ENCODE data around the gene LXN. TPM values are rescaled to one million over a fixed set of nuclear protein-coding genes. Genes with fewer than 3 reads are reported as not detected.

Gene LXN, protein sequence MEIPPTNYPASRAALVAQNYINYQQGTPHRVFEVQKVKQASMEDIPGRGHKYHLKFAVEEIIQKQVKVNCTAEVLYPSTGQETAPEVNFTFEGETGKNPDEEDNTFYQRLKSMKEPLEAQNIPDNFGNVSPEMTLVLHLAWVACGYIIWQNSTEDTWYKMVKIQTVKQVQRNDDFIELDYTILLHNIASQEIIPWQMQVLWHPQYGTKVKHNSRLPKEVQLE
- 25.8 and 27.2 TPM in 2 replicates for total RNA-seq

DNA sequence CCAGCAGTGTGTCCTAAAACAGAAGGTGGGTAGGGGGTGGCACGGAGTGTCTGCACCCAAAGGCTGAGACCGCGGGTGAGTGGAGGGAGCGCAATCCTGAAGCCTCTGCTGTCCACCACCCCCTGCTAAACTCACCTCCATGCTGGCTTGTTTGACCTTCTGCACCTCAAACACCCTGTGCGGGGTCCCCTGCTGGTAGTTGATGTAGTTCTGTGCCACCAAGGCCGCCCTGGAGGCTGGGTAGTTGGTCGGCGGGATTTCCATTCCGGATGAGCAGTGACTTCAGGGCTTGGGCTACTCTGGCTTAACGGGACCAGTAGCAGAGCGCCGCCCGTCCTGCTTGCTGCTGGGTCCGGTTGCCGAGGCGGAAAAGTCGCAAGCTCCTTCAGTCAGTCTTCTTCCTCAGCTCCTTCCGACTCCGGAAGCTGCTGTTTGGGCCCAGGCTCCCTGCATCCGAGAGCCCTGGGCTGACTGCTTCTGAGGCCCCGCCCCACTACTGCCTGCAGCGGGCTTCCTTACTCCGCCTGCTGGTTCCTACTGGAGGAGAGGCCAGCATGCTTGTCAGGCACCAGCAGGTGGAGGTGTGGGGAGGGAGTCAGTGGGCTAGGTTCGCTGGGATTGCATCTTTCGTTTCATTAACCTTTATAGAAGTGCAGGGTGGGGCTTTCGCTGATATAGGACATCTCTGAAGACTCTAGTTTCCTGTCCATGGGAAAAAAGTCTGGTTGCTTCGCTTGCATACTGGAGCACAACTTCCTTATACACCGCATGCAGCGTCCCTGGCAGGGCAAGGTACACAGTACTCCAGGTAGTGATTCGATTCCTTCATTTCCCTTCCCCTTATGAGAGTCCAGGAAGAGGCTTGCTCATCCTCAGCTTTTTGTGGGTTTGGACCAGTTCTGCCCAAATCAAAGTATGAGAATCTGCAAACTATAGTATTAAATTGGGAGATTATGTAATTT lies at the start of gene LXN:
TSS of gene LXN (minus strand) at position 434 of the 962 bp plus-strand sequence. CDS start at position 264, 170 bp downstream.
- H3K27me3 Mint-ChIP-seq (ENCODE audit: low read depth), result no peaks in the 10 kb centered on the region
- no peaks in the 10 kb centered on the region for H3K9me3 Mint-ChIP-seq
- intact Hi-C loops (cut with micrococcal nuclease), result loop anchor here (1.0 to 2.0 kb wide), 3 partner anchors 14 to 118 kb away; no protein-coding TSS in a partner anchor
- H3K36me3 Mint-ChIP-seq (ENCODE audit: low read depth), result peaks cover 30% of the 10 kb centered on the region
- peaks cover 19% of the 10 kb centered on the region for H3K4me1 Mint-ChIP-seq (ENCODE audit: low read depth)
- peak within 1 kb of the TSS; percentile 92 for H3K27ac Mint-ChIP-seq
- peak within 1 kb of the TSS; percentile 88 for H3K4me3 Mint-ChIP-seq (ENCODE audit: low read depth)
- DNase-seq (ENCODE audit: low spot score), result peak; percentile 74

DNA sequence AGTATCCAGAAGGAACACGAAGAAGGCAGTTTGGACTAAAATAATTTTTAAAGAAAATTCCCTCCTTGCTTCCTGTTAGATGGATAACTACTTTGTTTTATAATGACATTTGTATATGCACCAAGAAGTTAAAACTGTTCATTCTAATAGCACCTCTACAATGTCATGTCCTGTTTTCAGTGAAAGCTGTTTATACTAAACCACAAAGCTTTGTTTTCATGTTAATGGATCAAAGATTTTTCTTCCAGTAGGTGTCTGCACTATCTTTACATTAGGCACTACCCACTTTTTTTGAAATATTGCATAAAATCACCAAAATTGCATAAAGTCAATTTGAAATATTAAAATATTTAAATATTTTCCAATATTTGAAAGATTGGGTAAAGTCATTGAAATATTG lies 49.7 kb upstream of the LXN start:
- DNase-seq (ENCODE audit: low spot score), result no peak
- intact Hi-C loops (cut with micrococcal nuclease), result no loop called here
- peaks cover 29% of the 10 kb centered on the region for H3K36me3 Mint-ChIP-seq (ENCODE audit: low read depth)
- peaks cover 49% of the 10 kb centered on the region for H3K4me1 Mint-ChIP-seq (ENCODE audit: low read depth)
- no peak overlapping the region for H3K27ac Mint-ChIP-seq
- H3K9me3 Mint-ChIP-seq, result no peaks in the 10 kb centered on the region
- no peaks in the 10 kb centered on the region for H3K27me3 Mint-ChIP-seq (ENCODE audit: low read depth)
- H3K4me3 Mint-ChIP-seq (ENCODE audit: low read depth), result no peak overlapping the region

DNA sequence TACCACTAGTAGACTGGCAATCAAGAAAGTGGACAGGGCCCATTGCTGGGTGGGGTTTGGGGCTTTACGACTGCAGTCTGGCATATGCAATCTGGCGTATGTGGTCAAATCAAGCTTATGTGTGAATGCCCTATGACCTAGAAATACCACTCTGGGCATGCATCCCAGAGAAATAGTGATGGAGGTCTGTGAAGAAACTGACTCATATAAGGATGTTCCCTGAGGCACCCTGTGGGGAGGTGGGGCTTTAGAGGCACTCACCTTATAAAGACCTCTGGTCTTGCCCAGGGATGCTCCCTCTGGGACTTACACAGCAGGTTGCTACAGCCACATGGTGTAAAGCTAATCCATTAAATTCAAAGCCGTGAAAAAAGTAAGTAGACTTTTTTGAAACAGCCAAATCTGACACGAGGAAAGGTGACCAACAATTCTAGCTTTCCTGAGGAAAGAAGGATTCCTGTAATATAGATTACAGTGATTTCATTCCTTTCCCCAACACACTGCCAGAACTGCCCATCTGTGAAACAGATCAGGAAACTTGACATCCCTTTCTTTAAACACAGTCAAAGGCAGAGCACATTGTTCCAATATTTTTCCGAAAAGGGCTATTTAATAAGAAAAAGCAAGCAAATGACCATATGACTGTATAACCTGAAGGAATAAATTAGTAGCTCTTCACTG lies 46.2 kb upstream of the LXN start:
- Mint-ChIP-seq H3K4me3 (ENCODE audit: low read depth) (no peak overlapping the region), H3K36me3 (ENCODE audit: low read depth) (peaks cover 31% of the 10 kb centered on the region), H3K27me3 (ENCODE audit: low read depth) (no peaks in the 10 kb centered on the region), H3K4me1 (ENCODE audit: low read depth) (peaks cover 41% of the 10 kb centered on the region), H3K27ac (no peak overlapping the region), H3K9me3 (no peaks in the 10 kb centered on the region)
- DNase-seq (ENCODE audit: low spot score), result no peak
- intact Hi-C loops (cut with micrococcal nuclease), result no loop called here

DNA sequence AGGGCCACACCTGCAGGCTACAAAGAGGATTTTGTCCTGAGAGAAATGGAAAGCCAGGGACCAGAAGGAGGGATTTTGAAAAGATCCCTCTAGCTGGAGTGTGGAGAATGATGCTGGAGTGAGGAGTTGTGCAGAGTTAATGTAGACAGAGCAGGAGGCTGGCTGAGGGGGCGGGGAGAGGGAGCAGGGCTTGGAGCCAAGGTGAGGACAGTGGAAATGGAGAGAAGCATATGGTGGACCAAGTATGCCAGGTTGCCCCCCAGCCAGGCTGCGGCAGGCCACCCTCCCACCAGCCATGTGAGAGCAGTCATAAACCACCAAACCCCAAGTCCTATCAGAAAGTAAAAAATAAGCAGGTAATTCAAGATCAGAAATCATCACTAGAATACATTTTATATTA lies 45.1 kb upstream of the LXN start:
- Mint-ChIP-seq H3K9me3 (no peaks in the 10 kb centered on the region), H3K4me3 (ENCODE audit: low read depth) (no peak overlapping the region), H3K36me3 (ENCODE audit: low read depth) (peaks cover 35% of the 10 kb centered on the region), H3K27me3 (ENCODE audit: low read depth) (no peaks in the 10 kb centered on the region), H3K27ac (peak overlapping the region; percentile 24), H3K4me1 (ENCODE audit: low read depth) (peaks cover 42% of the 10 kb centered on the region)
- no peak for DNase-seq (ENCODE audit: low spot score)
- intact Hi-C loops (cut with micrococcal nuclease), result no loop called here

DNA sequence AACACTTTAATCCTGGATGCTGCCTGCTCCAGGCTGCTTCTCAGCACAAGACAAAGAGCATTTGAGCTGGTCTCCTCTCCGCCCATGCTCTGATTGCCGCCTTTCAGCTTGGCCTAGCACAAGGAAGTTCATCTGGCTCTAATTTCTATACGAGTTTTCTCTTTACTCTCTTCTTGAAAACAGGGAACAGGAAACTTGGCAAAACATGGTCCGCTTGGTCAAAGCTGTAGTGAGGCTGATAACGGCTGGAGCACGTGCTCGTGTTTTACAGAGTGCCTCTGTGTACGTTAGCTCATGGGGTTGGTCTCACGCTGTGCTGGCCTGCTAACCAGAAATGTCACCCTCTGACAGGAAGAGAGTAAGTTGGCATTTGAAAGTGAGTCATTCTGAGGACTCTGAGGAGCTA lies 40.6 kb upstream of the LXN start:
- no peak overlapping the region for H3K4me3 Mint-ChIP-seq (ENCODE audit: low read depth)
- peaks cover 35% of the 10 kb centered on the region for H3K4me1 Mint-ChIP-seq (ENCODE audit: low read depth)
- H3K27me3 Mint-ChIP-seq (ENCODE audit: low read depth), result no peaks in the 10 kb centered on the region
- H3K9me3 Mint-ChIP-seq, result no peaks in the 10 kb centered on the region
- intact Hi-C loops (cut with micrococcal nuclease), result loop anchor here (1.0 kb wide), 1 partner anchor 10 kb away; no protein-coding TSS in a partner anchor
- peaks cover 49% of the 10 kb centered on the region for H3K36me3 Mint-ChIP-seq (ENCODE audit: low read depth)
- no peak for DNase-seq (ENCODE audit: low spot score)
- H3K27ac Mint-ChIP-seq, result peak overlapping the region; percentile 77

DNA sequence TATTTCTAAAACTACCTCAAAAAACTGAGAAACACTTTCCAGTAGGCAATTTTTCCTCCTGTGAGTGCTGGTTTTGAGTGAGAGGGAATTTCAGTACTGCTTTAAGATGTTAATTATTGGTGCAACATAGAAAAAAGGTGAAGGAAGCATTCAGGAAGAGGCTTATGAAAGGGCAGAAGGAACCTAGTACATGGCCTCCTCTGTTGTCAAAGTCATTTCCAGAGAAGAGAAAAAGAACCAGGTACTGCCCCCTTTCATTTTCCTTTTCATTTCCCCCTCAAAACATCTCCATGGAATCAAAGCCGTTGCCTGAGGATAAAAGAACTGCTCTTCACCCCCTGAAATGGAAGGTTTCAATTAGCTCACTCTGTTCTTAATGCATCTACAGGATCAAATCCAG lies 40.0 kb upstream of the LXN start:
- Mint-ChIP-seq H3K36me3 (ENCODE audit: low read depth) (peaks cover 48% of the 10 kb centered on the region), H3K4me3 (ENCODE audit: low read depth) (no peak overlapping the region), H3K9me3 (no peaks in the 10 kb centered on the region), H3K4me1 (ENCODE audit: low read depth) (peaks cover 35% of the 10 kb centered on the region), H3K27me3 (ENCODE audit: low read depth) (no peaks in the 10 kb centered on the region), H3K27ac (peak overlapping the region; percentile 77)
- intact Hi-C loops (cut with micrococcal nuclease), result no loop called here
- DNase-seq (ENCODE audit: low spot score), result no peak

DNA sequence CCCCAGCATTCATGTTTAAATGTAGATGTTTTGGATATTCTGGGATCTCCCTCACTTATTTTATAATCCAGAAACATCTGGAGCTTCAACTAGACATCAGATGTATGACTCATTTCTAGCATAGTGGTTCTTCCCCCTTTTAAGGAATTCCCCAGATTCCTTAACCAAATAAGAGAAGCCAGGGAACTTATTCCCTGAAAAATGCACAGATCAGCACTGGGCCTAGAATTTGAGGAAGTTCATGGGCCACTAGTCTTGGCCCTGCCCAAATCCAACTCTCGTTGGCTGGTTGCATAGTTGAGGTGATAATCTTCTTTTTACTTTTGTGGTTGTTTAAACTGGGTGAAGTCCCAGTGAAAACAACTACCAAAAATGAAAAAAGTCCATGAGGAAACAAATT lies 39.4 kb upstream of the LXN start:
- intact Hi-C loops (cut with micrococcal nuclease), result no loop called here
- H3K36me3 Mint-ChIP-seq (ENCODE audit: low read depth), result peaks cover 48% of the 10 kb centered on the region
- no peak for DNase-seq (ENCODE audit: low spot score)
- H3K27ac Mint-ChIP-seq, result peak overlapping the region; percentile 21
- H3K9me3 Mint-ChIP-seq, result no peaks in the 10 kb centered on the region
- H3K4me1 Mint-ChIP-seq (ENCODE audit: low read depth), result peaks cover 31% of the 10 kb centered on the region
- H3K27me3 Mint-ChIP-seq (ENCODE audit: low read depth), result no peaks in the 10 kb centered on the region
- H3K4me3 Mint-ChIP-seq (ENCODE audit: low read depth), result no peak overlapping the region

DNA sequence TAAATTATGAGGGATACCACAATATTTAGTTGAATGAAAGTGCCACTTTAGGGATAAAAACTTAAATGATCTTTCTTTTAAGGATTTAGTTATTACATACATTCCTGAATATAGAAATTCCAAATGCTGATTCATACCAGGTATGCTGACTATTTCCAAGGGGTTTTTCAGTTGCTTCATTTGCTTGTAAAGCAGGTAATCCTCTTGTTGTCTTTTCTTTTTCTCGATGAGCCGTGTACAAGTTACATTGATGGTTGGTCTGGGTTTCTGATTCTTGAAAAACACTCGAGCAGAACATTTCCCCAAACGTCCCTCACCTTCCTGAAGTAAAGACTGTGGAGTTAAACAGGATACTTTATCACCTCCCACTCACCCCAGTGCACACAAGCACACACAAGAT lies 38.2 kb upstream of the LXN start:
- Mint-ChIP-seq H3K27me3 (ENCODE audit: low read depth) (no peaks in the 10 kb centered on the region), H3K27ac (no peak overlapping the region), H3K36me3 (ENCODE audit: low read depth) (peaks cover 48% of the 10 kb centered on the region), H3K4me1 (ENCODE audit: low read depth) (peaks cover 25% of the 10 kb centered on the region), H3K9me3 (no peaks in the 10 kb centered on the region), H3K4me3 (ENCODE audit: low read depth) (no peak overlapping the region)
- DNase-seq (ENCODE audit: low spot score), result no peak
- intact Hi-C loops (cut with micrococcal nuclease), result no loop called here

DNA sequence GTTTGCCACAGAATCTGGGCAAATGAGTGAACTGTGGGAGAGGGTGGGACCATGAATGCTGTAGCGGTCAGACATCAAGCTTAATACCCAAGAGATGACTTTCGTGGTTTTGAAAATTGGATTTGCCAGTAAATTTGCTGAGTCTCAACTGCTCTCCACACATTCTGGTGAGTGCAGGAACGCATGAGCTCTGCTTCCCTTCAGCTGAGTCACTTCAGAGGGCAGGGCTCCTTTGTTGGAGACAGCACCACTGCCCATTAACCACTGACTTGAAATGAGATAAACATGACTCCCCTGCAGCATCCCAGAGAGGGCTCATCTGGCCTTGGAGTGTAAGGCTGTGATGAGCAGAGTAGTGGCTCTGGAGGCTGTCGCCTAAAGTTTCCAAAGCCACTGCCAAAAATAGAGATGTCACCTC lies 37.2 kb upstream of the LXN start:
- Mint-ChIP-seq H3K27ac (no peak overlapping the region), H3K27me3 (ENCODE audit: low read depth) (no peaks in the 10 kb centered on the region), H3K4me1 (ENCODE audit: low read depth) (peaks cover 25% of the 10 kb centered on the region), H3K36me3 (ENCODE audit: low read depth) (peaks cover 48% of the 10 kb centered on the region), H3K4me3 (ENCODE audit: low read depth) (no peak overlapping the region), H3K9me3 (no peaks in the 10 kb centered on the region)
- intact Hi-C loops (cut with micrococcal nuclease), result no loop called here
- DNase-seq (ENCODE audit: low spot score), result no peak

DNA sequence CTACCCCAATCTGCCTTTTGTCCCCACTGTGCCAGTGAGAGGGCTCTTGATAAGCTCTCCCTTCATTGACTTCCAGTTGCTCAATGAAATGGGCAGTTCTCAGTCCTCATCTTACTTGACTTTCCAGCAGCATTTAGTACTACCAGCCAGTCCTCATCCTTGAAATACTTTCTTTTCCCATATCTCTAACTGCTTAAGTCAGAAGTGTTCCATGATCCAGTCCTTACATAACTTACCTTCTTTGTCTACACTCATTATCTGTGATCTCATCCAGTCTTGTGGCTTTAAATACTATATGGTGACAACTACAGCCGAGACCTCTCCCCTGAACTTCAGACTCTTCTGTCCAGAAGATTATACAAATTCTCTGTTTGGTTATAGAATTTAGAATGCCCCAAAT lies 31.1 kb upstream of the LXN start:
- Mint-ChIP-seq H3K27ac (no peak overlapping the region), H3K27me3 (ENCODE audit: low read depth) (no peaks in the 10 kb centered on the region), H3K4me3 (ENCODE audit: low read depth) (no peak overlapping the region), H3K4me1 (ENCODE audit: low read depth) (peaks cover 11% of the 10 kb centered on the region), H3K9me3 (no peaks in the 10 kb centered on the region), H3K36me3 (ENCODE audit: low read depth) (peaks cover 21% of the 10 kb centered on the region)
- intact Hi-C loops (cut with micrococcal nuclease), result no loop called here
- no peak for DNase-seq (ENCODE audit: low spot score)

DNA sequence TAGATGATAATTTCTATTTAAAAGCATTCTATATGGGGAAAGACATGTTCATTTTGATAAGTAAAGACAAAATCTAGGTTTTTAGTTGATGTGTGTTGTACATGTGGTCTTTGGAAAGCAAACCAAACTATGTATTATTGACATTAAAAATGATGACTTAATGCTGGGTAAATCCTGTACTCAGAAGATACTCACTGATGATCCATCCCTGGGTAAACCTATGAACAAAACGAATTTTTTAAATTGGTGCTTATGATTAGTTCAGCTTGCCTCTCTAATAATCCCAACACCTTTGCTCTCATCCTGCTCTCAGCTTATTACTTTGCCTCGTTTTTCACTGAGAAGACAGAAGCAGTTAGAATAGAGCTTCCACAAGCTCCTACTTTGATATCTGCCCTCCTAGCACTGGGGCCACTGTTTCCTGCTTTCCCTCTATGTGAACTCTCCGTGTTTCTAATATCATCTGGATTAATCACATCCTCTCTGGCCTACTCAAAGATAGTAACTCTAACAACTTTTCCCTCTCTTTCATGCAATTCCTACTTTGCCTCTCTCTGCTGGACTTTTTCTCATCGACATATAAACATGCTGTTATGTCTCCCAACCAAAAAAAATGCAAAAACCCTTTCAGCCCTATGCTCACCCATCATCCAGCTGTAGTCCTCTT lies 30.5 kb upstream of the LXN start:
- Mint-ChIP-seq H3K27ac (no peak overlapping the region), H3K36me3 (ENCODE audit: low read depth) (peaks cover 16% of the 10 kb centered on the region), H3K27me3 (ENCODE audit: low read depth) (no peaks in the 10 kb centered on the region), H3K4me1 (ENCODE audit: low read depth) (peaks cover 11% of the 10 kb centered on the region), H3K4me3 (ENCODE audit: low read depth) (no peak overlapping the region), H3K9me3 (no peaks in the 10 kb centered on the region)
- no peak for DNase-seq (ENCODE audit: low spot score)
- intact Hi-C loops (cut with micrococcal nuclease), result no loop called here

DNA sequence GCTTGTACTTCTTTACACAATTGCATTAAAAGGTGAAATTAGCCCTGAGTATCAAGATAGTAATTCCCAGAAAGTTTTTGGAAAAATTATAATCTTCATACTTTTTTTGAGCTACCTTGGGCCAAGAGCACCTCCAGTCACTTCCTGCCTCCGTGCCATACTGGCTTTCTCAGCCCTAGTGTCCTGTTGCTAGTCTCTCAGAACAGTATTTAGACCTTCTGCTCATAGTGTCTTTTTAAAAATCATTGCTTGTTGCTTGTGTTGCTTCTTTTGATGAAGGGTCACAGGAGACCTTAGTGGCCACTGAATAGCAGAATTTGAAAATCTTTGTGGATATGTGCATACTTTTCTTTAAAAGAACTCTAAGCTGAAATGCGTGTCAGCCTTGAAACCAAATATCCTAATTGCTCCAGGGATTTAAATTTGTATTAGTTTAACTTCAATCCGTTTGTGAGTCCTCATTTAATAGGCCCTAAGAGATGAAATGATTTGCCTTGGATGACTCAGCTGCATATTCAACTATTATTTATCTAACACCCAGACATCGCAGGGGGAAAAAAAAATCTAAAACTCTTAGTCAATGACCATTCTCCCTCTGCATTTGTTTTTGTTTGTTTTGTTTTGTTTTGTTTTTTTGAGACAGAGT lies 29.1 kb upstream of the LXN start:
- H3K4me3 Mint-ChIP-seq (ENCODE audit: low read depth), result no peak overlapping the region
- DNase-seq (ENCODE audit: low spot score), result no peak
- peaks cover 10% of the 10 kb centered on the region for H3K36me3 Mint-ChIP-seq (ENCODE audit: low read depth)
- no peaks in the 10 kb centered on the region for H3K9me3 Mint-ChIP-seq
- no peaks in the 10 kb centered on the region for H3K27me3 Mint-ChIP-seq (ENCODE audit: low read depth)
- H3K27ac Mint-ChIP-seq, result no peak overlapping the region
- H3K4me1 Mint-ChIP-seq (ENCODE audit: low read depth), result peaks cover 11% of the 10 kb centered on the region
- intact Hi-C loops (cut with micrococcal nuclease), result no loop called here

All from activated T-helper 2 cell treated with anti-CD3 and anti-CD28 coated beads, Interferon-gamma antibody, Interleukin-2, Interleukin-4, amounts not matched to agents 10 μg/mL and 5 μg/mL and 100 μg/mL, durations not matched to agents 14 hours and 24 hours and 36 hours (primary cell).